Cardiac muscle cell (in vitro differentiated cells and primary cell): ENCODE measurements around the gene C2orf81. TPM values are rescaled to one million over a fixed set of nuclear protein-coding genes. Genes with fewer than 3 reads are reported as not detected.
A peak's percentile ranks its signal among the peaks of the same experiment; 100 is the strongest.

ENCODE experiments used
- DNase-seq, 2 donors: peaks; one replicate each; pipeline versions ENCODE4 v3.0.0 to v3.0.0-alpha.2; 2010 to 2017; ENCODE audit warnings: low read depth in 1 of 2, low spot score in 1 of 2
- H3K27ac ChIP-seq: fragments of 200-600 bp; sonication (generic); 2 replicates; pipeline ENCODE4 v1.5.1; 2016
- H3K27me3 ChIP-seq: fragments of 200-600 bp; sonication (generic); 2 replicates; pipeline ENCODE4 v1.6.0; 2016; ENCODE audit warnings: control low read depth
- H3K36me3 ChIP-seq: fragments of 200-600 bp; sonication (generic); 2 replicates; pipeline ENCODE4 v1.5.1; 2016; ENCODE audit warnings: control low read depth
- H3K4me1 ChIP-seq: fragments of 200-600 bp; sonication (generic); 2 replicates; pipeline ENCODE4 v1.8.1; 2017; ENCODE audit warnings: low read depth, mild to moderate bottlenecking, mixed run types
- H3K4me3 ChIP-seq: fragments of 200-600 bp; sonication (generic); 2 replicates; pipeline ENCODE4 v1.5.1; 2016; ENCODE audit warnings: mild to moderate bottlenecking
- H3K9me3 ChIP-seq: fragments of 200-600 bp; sonication (generic); 2 replicates; pipeline ENCODE4 v1.5.1; 2017; ENCODE audit warnings: low read depth, mild to moderate bottlenecking, control low read depth
- CTCF ChIP-seq: IDR thresholded peaks from 2 replicates; pipeline ENCODE4 v1.5.1; 2012; ENCODE audit warnings: low read depth, mild to moderate bottlenecking, low read length
- polyA plus RNA-seq: library from polyadenylated mRNA; unstranded; fragments of >200 nt; fragmentation: Nextera tagmentation; extraction: Ambion mirVana; gene quantifications from 2 replicates; pipeline ENCODE4 v1.2.1, GENCODE V29; 2016
- total RNA-seq: library from RNA; depleted of rRNA; stranded (reverse); fragments of >200 nt; gene quantifications from 2 replicates; pipeline ENCODE4 v1.2.3, GENCODE V29; 2016

C2orf81 gene
- total and polyA plus RNA-seq, 2 experiments from 2014 or later = 7.1 to 9.5 TPM

- Histone ChIP-seq H3K27me3 (no peaks in the 10 kb centered on the region), H3K36me3 (no peaks in the 10 kb centered on the region), H3K9me3 (no peaks in the 10 kb centered on the region), H3K27ac (no peak overlapping the region), H3K4me1 (no peaks in the 10 kb centered on the region), H3K4me3 (no peak overlapping the region)
- DNase-seq = no peak
- no peak for TF ChIP-seq CTCF
Observed at GRCh38 chr2:74392449-74392743, 29.0 kb downstream of the C2orf81 start.

- Histone ChIP-seq H3K4me3 (peak overlapping the region; percentile 85), H3K9me3 (no peaks in the 10 kb centered on the region), H3K27me3 (no peaks in the 10 kb centered on the region), H3K36me3 (no peaks in the 10 kb centered on the region), H3K4me1 (no peaks in the 10 kb centered on the region), H3K27ac (peak overlapping the region; percentile 99)
- peak; percentile 94 to 95 for DNase-seq
- TF ChIP-seq CTCF = peak; percentile 98
Observed at GRCh38 chr2:74391580-74392448, 29.6 kb downstream of the C2orf81 start.

GRCh38 chr2:74391209-74391579 is 30.2 kb downstream of the C2orf81 start:
- TF ChIP-seq CTCF = no peak
- Histone ChIP-seq H3K27me3 (no peaks in the 10 kb centered on the region), H3K27ac (peak overlapping the region; percentile 99), H3K9me3 (no peaks in the 10 kb centered on the region), H3K4me1 (no peaks in the 10 kb centered on the region), H3K4me3 (peak overlapping the region; percentile 85), H3K36me3 (no peaks in the 10 kb centered on the region)
- DNase-seq = peak in 1 of 2 donors; percentile 25

GRCh38 chr2:74390606-74391005 is 30.8 kb downstream of the C2orf81 start:
- Histone ChIP-seq H3K4me1 (no peaks in the 10 kb centered on the region), H3K4me3 (peak overlapping the region; percentile 85), H3K9me3 (no peaks in the 10 kb centered on the region), H3K27ac (no peak overlapping the region), H3K27me3 (no peaks in the 10 kb centered on the region), H3K36me3 (peaks cover 1% of the 10 kb centered on the region)
- no peak for DNase-seq
- no peak for TF ChIP-seq CTCF

GRCh38 chr2:74387346-74387745 is 34.1 kb downstream of the C2orf81 start:
- no peak overlapping the region for H3K27ac ChIP-seq
- H3K4me3 ChIP-seq = no peak overlapping the region
- H3K4me1 ChIP-seq = peaks cover 15% of the 10 kb centered on the region
- no peaks in the 10 kb centered on the region for H3K27me3 ChIP-seq
- DNase-seq = no peak
- H3K9me3 ChIP-seq = no peaks in the 10 kb centered on the region
- peaks cover 4% of the 10 kb centered on the region for H3K36me3 ChIP-seq
- no peak for TF ChIP-seq CTCF
